ENCODE results near the gene TTLL10.

The TTLL10 gene

GRCh38 chr1:1239614-1240347, 66.1 kb downstream of the TTLL10 start:
- Mint-ChIP-seq H3K27ac (no peak overlapping the region), H3K9me3 (ENCODE audit: low read depth) (no peaks in the 10 kb centered on the region), H3K4me1 (ENCODE audit: low read depth) (no peaks in the 10 kb centered on the region), H3K36me3 (no peaks in the 10 kb centered on the region), H3K27me3 (no peaks in the 10 kb centered on the region), H3K4me3 (no peak overlapping the region)

GRCh38 chr1:1240348-1240732, 66.7 kb downstream of the TTLL10 start:
- H3K36me3 Mint-ChIP-seq = no peaks in the 10 kb centered on the region
- H3K4me1 Mint-ChIP-seq (ENCODE audit: low read depth) = no peaks in the 10 kb centered on the region
- no peaks in the 10 kb centered on the region for H3K27me3 Mint-ChIP-seq
- no peaks in the 10 kb centered on the region for H3K9me3 Mint-ChIP-seq (ENCODE audit: low read depth)
- no peak overlapping the region for H3K4me3 Mint-ChIP-seq
- no peak overlapping the region for H3K27ac Mint-ChIP-seq

- Mint-ChIP-seq H3K4me1 (ENCODE audit: low read depth) (no peaks in the 10 kb centered on the region), H3K9me3 (ENCODE audit: low read depth) (no peaks in the 10 kb centered on the region), H3K36me3 (no peaks in the 10 kb centered on the region), H3K4me3 (no peak overlapping the region), H3K27me3 (no peaks in the 10 kb centered on the region), H3K27ac (no peak overlapping the region)
Observed at GRCh38 chr1:1240822-1241587, 67.3 kb downstream of the TTLL10 start.

- no peaks in the 10 kb centered on the region for H3K9me3 Mint-ChIP-seq (ENCODE audit: low read depth)
- no peak overlapping the region for H3K27ac Mint-ChIP-seq
- no peaks in the 10 kb centered on the region for H3K4me1 Mint-ChIP-seq (ENCODE audit: low read depth)
- no peaks in the 10 kb centered on the region for H3K36me3 Mint-ChIP-seq
- H3K4me3 Mint-ChIP-seq = no peak overlapping the region
- no peaks in the 10 kb centered on the region for H3K27me3 Mint-ChIP-seq
Observed at GRCh38 chr1:1241588-1242219, 68.0 kb downstream of the TTLL10 start.

- Mint-ChIP-seq H3K9me3 (ENCODE audit: low read depth) (no peaks in the 10 kb centered on the region), H3K36me3 (no peaks in the 10 kb centered on the region), H3K4me3 (no peak overlapping the region), H3K27me3 (no peaks in the 10 kb centered on the region), H3K27ac (no peak overlapping the region), H3K4me1 (ENCODE audit: low read depth) (no peaks in the 10 kb centered on the region)
Observed at GRCh38 chr1:1242461-1243265, 69.0 kb downstream of the TTLL10 start.

GRCh38 chr1:1243266-1243660, 69.6 kb downstream of the TTLL10 start:
- no peaks in the 10 kb centered on the region for H3K9me3 Mint-ChIP-seq (ENCODE audit: low read depth)

GRCh38 chr1:1243807-1244191, 70.1 kb downstream of the TTLL10 start:
- no peak overlapping the region for H3K27ac Mint-ChIP-seq
- H3K36me3 Mint-ChIP-seq = no peaks in the 10 kb centered on the region
- no peaks in the 10 kb centered on the region for H3K4me1 Mint-ChIP-seq (ENCODE audit: low read depth)
- no peak overlapping the region for H3K4me3 Mint-ChIP-seq
- H3K9me3 Mint-ChIP-seq (ENCODE audit: low read depth) = no peaks in the 10 kb centered on the region
- no peaks in the 10 kb centered on the region for H3K27me3 Mint-ChIP-seq

More at GRCh38 chr1:1243266-1243660, 69.6 kb downstream of the TTLL10 start:
- Mint-ChIP-seq H3K4me1 (ENCODE audit: low read depth) (no peaks in the 10 kb centered on the region), H3K27me3 (no peaks in the 10 kb centered on the region), H3K4me3 (no peak overlapping the region), H3K27ac (no peak overlapping the region), H3K36me3 (no peaks in the 10 kb centered on the region)

- Mint-ChIP-seq H3K4me1 (ENCODE audit: low read depth) (no peaks in the 10 kb centered on the region), H3K27ac (no peak overlapping the region), H3K27me3 (no peaks in the 10 kb centered on the region), H3K36me3 (no peaks in the 10 kb centered on the region), H3K9me3 (ENCODE audit: low read depth) (no peaks in the 10 kb centered on the region), H3K4me3 (no peak overlapping the region)
Observed at GRCh38 chr1:1244192-1244811, 70.6 kb downstream of the TTLL10 start.

GRCh38 chr1:1245178-1245816, 71.6 kb downstream of the TTLL10 start:
- no peaks in the 10 kb centered on the region for H3K36me3 Mint-ChIP-seq
- no peaks in the 10 kb centered on the region for H3K9me3 Mint-ChIP-seq (ENCODE audit: low read depth)
- peaks cover 7% of the 10 kb centered on the region for H3K4me1 Mint-ChIP-seq (ENCODE audit: low read depth)
- H3K27ac Mint-ChIP-seq = no peak overlapping the region
- H3K27me3 Mint-ChIP-seq = no peaks in the 10 kb centered on the region
- H3K4me3 Mint-ChIP-seq = no peak overlapping the region

GRCh38 chr1:1245817-1246576, 72.3 kb downstream of the TTLL10 start:
- peaks cover 10% of the 10 kb centered on the region for H3K4me1 Mint-ChIP-seq (ENCODE audit: low read depth)
- H3K9me3 Mint-ChIP-seq (ENCODE audit: low read depth) = no peaks in the 10 kb centered on the region
- H3K36me3 Mint-ChIP-seq = no peaks in the 10 kb centered on the region
- H3K27me3 Mint-ChIP-seq = no peaks in the 10 kb centered on the region
- no peak overlapping the region for H3K4me3 Mint-ChIP-seq
- no peak overlapping the region for H3K27ac Mint-ChIP-seq

GRCh38 chr1:1246577-1247340, 73.1 kb downstream of the TTLL10 start, which contains the start of gene C1QTNF12:
C1QTNF12 (minus strand) TSS chr1:1246722; CDS start chr1:1246690, 32 bp downstream.
- Mint-ChIP-seq H3K27me3 (no peaks in the 10 kb centered on the region), H3K36me3 (no peaks in the 10 kb centered on the region), H3K9me3 (ENCODE audit: low read depth) (no peaks in the 10 kb centered on the region), H3K4me3 (no peak within 1 kb of the TSS), H3K4me1 (ENCODE audit: low read depth) (peaks cover 12% of the 10 kb centered on the region), H3K27ac (no peak within 1 kb of the TSS)

- peaks cover 12% of the 10 kb centered on the region for H3K4me1 Mint-ChIP-seq (ENCODE audit: low read depth)
- H3K27ac Mint-ChIP-seq = no peak overlapping the region
- no peak overlapping the region for H3K4me3 Mint-ChIP-seq
- H3K27me3 Mint-ChIP-seq = no peaks in the 10 kb centered on the region
- H3K36me3 Mint-ChIP-seq = no peaks in the 10 kb centered on the region
- no peaks in the 10 kb centered on the region for H3K9me3 Mint-ChIP-seq (ENCODE audit: low read depth)
Observed at GRCh38 chr1:1247341-1247913, 73.7 kb downstream of the TTLL10 start.

All from activated naive CD8-positive, alpha-beta T cell (primary cell).